Mesothelial cell of epicardium (in vitro differentiated cells): ENCODE data around the gene FXYD2. TPM values are rescaled to one million over a fixed set of nuclear protein-coding genes. Genes with fewer than 3 reads are reported as not detected.

ENCODE experiments used
- DNase-seq, 2 experiments: peaks; one replicate each; pipeline ENCODE4 v3.0.0; 2021; ENCODE audit warnings: low spot score in 2 of 2; ENCODE audit not compliant: unreplicated experiment in 2 of 2
- H3K27ac Mint-ChIP-seq: 2 replicates; pipeline ENCODE4 v1.8.0; 2021; ENCODE audit warnings: mixed read lengths
- H3K27me3 Mint-ChIP-seq: 2 replicates; pipeline ENCODE4 v1.8.0; 2021; ENCODE audit warnings: low read depth, mixed read lengths
- H3K36me3 Mint-ChIP-seq: 2 replicates; pipeline ENCODE4 v1.8.0; 2021; ENCODE audit warnings: mixed read lengths
- H3K4me1 Mint-ChIP-seq: 2 replicates; pipeline ENCODE4 v1.8.0; 2021; ENCODE audit warnings: mixed read lengths
- H3K4me3 Mint-ChIP-seq: 2 replicates; pipeline ENCODE4 v1.8.0; 2021; ENCODE audit warnings: mild to moderate bottlenecking, moderate library complexity, mixed read lengths
- H3K9me3 Mint-ChIP-seq: 2 replicates; pipeline ENCODE4 v1.8.0; 2021; ENCODE audit warnings: mixed read lengths
- total RNA-seq: library from RNA; stranded (reverse); gene quantifications from 3 replicates; pipeline ENCODE4 v1.2.1, GENCODE V29; 2021
- TF ChIP-seq, protein P1 (sequence below): fragments of 200-600 bp; sonication (generic); IDR thresholded peaks from one replicate; pipeline ENCODE4 v1.5.0; 2021; ENCODE audit warnings: antibody characterized with exemption; ENCODE audit not compliant: unreplicated experiment

The FXYD2 gene
- total RNA-seq, 1 donor from 2014 or later = 6.3 TPM

GRCh38 chr11:117803896-117804295 lies 20.6 kb downstream of the FXYD2 start:
- TF ChIP-seq, protein P1, sequence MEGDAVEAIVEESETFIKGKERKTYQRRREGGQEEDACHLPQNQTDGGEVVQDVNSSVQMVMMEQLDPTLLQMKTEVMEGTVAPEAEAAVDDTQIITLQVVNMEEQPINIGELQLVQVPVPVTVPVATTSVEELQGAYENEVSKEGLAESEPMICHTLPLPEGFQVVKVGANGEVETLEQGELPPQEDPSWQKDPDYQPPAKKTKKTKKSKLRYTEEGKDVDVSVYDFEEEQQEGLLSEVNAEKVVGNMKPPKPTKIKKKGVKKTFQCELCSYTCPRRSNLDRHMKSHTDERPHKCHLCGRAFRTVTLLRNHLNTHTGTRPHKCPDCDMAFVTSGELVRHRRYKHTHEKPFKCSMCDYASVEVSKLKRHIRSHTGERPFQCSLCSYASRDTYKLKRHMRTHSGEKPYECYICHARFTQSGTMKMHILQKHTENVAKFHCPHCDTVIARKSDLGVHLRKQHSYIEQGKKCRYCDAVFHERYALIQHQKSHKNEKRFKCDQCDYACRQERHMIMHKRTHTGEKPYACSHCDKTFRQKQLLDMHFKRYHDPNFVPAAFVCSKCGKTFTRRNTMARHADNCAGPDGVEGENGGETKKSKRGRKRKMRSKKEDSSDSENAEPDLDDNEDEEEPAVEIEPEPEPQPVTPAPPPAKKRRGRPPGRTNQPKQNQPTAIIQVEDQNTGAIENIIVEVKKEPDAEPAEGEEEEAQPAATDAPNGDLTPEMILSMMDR = no peak
- Mint-ChIP-seq H3K36me3 (no peaks in the 10 kb centered on the region), H3K4me3 (no peak overlapping the region), H3K9me3 (no peaks in the 10 kb centered on the region), H3K27ac (no peak overlapping the region), H3K27me3 (peaks cover 89% of the 10 kb centered on the region), H3K4me1 (peaks cover 4% of the 10 kb centered on the region)
- no peak for DNase-seq

GRCh38 chr11:117799634-117800033 lies 24.9 kb downstream of the FXYD2 start:
- H3K27me3 Mint-ChIP-seq = peaks cover 91% of the 10 kb centered on the region
- no peaks in the 10 kb centered on the region for H3K9me3 Mint-ChIP-seq
- no peak overlapping the region for H3K4me3 Mint-ChIP-seq
- DNase-seq = no peak
- H3K27ac Mint-ChIP-seq = no peak overlapping the region
- TF ChIP-seq, protein P1 = no peak
- no peaks in the 10 kb centered on the region for H3K36me3 Mint-ChIP-seq
- H3K4me1 Mint-ChIP-seq = peaks cover 18% of the 10 kb centered on the region

DNA sequence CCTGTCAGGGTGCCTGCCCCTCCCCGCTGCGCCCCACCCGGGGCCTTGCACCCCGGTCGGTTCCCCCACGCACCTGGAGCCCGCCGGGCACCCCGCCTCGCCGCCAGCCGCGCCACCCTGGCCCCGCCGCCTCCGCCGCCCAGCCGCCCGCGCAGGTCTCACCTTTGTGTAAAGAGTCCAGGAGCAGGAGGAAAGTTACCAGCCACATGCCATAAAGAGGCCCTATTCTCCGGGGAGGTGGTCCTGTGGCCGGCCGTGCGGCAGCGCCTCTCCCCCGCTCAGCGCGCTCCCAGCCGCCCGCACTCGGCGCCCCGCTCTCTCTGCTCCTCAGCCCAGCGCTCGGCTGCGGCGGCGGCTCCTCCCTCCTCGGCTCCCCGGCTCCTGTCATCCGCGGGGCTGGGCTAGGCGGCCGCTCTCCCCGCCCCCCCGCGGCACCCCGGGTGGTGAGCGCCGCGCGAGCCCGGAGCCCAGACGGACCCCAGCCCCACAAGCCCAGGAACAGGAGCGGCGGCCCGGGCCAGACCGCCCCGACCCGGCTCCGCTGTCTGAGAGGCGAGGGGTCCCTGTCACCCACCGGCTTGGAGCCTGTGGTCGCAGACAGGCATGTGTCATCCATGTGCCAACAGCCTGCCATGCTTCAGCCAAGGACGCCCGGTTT lies 27.5 kb downstream of the FXYD2 start, which contains the start of gene DSCAML1:
TSS of gene DSCAML1 (minus strand) at position 345 of the 658 bp plus-strand sequence. CDS start at position 208, 137 bp downstream.
- Mint-ChIP-seq H3K36me3 (no peaks in the 10 kb centered on the region), H3K27ac (no peak within 1 kb of the TSS), H3K27me3 (peaks cover 94% of the 10 kb centered on the region), H3K4me3 (peak within 1 kb of the TSS; percentile 60), H3K9me3 (no peaks in the 10 kb centered on the region), H3K4me1 (peaks cover 18% of the 10 kb centered on the region)
- DNase-seq = peak in 1 of 2 experiments; percentile 60
- TF ChIP-seq, protein P1 = no peak

- no peak overlapping the region for H3K27ac Mint-ChIP-seq
- H3K9me3 Mint-ChIP-seq = no peaks in the 10 kb centered on the region
- H3K36me3 Mint-ChIP-seq = no peaks in the 10 kb centered on the region
- H3K4me3 Mint-ChIP-seq = peak overlapping the region; percentile 40
- TF ChIP-seq, protein P1 = no peak
- DNase-seq = no peak
- H3K4me1 Mint-ChIP-seq = peaks cover 18% of the 10 kb centered on the region
- peaks cover 94% of the 10 kb centered on the region for H3K27me3 Mint-ChIP-seq
Measured at GRCh38 chr11:117796456-117796871, 28.1 kb downstream of the FXYD2 start.

- H3K4me3 Mint-ChIP-seq = peak overlapping the region; percentile 51
- H3K36me3 Mint-ChIP-seq = no peaks in the 10 kb centered on the region
- no peak for DNase-seq
- no peak overlapping the region for H3K27ac Mint-ChIP-seq
- peaks cover 18% of the 10 kb centered on the region for H3K4me1 Mint-ChIP-seq
- TF ChIP-seq, protein P1 = no peak
- no peaks in the 10 kb centered on the region for H3K9me3 Mint-ChIP-seq
- H3K27me3 Mint-ChIP-seq = peaks cover 97% of the 10 kb centered on the region
Measured at GRCh38 chr11:117795638-117796455, 28.7 kb downstream of the FXYD2 start.
